GM18519 (cell line): ENCODE results near the gene RFX4.
"Not testable (repeated sequence)": the region's sequence is repeated elsewhere in the genome, so short reads cannot be mapped to it uniquely, and the experiment has no call there.

Experiments
- ATAC-seq: cut with Tn5 transposase; IDR thresholded peaks from one replicate; pipeline ENCODE4 v1.9.1; 2021; ENCODE audit warnings: mild to moderate bottlenecking, moderate library complexity; ENCODE audit not compliant: unreplicated experiment, low FRiP score

Gene RFX4

DNA sequence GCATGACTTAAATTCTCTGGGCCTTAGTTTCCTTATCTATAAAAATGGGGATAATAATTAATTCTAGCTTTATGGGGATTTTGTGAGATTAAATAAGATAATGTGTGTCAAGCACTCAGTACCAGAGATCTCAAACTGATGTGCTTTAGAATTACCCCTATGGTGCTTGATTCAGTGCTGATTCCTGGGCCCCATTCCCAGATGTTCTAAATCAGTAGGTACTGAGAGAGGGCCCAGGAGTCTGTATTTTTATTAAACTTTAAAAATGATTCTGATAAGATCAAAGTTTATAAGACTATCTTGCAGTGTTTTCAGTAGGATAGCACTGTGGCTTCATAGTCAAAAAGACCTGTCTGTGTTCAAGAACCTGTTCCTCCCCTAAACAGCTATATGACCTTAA is 102.6 kb downstream of the RFX4 start:
- no peak for ATAC-seq

DNA sequence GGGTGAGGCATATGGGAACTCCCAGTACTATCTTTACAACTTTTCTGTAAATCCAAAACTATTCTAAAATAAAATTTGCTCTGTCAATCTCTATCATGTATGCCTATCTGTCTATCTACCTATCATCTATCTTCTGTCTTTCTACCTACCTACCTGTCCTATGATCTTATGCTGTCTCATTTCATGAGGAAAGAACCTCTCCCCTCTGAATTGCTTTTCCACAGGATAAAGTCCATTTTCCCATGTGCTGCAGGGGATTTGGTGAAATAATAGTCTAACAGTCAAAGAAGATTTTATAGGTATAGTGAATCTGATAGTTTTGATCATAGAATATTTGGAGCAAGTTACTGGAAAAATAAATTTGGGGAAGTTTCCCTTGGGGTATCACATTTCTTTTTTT is 104.9 kb downstream of the RFX4 start:
- ATAC-seq = no peak

DNA sequence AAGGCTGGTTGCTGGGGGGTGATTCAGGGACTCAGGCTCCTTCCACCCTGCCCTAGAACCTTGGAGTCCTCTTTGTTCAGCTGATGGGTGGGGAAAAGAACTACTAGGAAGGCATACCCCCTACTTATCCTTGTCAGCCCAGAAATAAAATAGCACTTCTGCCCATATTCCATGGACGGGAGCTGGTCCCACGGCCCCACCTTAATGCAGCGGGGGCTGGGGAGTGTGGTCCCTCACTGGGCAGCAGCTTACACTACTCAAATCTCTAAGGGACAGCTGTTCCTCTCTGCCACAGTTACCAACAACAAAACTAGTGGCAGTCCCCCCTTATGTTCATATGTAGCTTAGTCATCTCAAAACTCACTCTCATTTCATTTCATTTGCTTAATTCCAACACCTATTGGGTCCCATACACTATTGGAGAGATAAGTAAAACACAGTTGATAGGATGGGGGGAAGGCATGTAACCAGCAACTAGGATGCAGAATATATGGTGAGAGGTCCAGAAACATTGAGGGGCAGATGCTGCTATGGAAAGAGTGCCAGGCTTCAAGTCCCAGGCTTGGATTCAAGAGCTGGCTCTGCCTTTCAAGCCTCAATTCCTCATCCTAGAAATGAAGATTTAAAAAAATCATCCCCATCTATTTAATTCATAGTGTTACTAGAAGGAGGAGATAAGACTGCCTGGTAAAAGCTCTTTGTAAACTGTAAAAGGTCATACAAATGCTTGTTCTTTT is 107.9 kb downstream of the RFX4 start:
- no peak for ATAC-seq

DNA sequence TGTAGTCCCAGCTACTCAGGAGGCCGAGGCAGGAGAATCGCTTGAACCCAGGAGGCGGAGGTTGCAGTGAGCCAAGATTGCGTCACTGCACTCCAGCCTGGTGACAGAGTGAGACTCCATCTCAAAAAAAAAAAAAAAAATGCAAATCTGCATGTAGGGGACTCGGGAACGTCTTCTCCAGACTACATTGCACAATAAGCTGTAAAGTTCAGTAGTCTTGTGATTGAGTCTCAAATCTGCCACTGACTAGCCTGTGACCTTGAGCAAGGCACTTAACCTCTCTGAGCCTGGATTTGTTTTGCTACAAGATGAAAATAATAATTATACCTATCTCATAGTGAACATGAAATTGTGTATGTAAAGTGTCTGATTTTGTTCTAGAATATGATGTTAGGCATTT is 109.2 kb downstream of the RFX4 start:
- ATAC-seq = not testable (repeated sequence)

DNA sequence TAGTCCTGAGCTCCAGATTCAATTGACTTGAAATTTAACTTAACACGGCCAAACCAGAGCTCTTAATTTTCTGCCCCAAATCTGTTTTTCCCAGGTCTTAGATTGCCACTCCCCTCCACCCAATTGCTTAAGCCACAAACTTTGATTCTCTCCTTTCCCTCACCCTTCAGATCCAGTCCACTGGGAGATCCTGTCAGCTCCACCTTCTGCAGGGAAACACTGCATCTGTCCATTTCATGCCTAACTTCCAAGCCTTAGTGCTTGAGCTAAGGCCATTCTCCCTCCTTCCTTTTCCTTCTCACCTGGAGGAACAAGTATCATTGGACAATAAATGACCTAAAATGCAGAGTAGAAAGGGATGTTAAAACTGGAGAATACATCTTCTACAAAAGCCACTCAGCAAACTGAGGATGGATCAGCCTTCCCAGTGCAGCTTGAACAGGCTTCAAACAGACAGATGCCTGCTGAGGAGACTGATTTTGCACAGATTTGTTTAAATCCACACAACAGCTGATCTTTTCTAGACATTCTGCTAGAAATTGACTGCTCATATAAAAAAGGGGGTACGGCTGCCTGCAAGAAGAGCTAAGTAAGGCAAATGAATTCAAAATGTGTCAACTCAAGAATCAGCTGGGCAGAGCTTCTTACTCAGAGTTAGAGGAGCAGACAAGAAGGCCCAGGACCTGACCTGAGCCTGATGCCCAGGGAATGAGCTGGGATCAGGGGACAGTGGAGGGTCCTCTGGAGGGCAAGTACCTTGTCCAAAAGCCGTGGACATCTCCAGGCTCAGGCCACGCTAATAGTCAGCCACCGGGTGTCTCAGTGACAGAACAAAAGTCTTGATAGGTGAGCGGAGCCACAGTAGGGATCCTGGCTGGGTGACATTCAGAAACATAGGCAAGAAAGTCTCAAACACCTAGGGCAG is 110.4 kb downstream of the RFX4 start:
- no peak for ATAC-seq

DNA sequence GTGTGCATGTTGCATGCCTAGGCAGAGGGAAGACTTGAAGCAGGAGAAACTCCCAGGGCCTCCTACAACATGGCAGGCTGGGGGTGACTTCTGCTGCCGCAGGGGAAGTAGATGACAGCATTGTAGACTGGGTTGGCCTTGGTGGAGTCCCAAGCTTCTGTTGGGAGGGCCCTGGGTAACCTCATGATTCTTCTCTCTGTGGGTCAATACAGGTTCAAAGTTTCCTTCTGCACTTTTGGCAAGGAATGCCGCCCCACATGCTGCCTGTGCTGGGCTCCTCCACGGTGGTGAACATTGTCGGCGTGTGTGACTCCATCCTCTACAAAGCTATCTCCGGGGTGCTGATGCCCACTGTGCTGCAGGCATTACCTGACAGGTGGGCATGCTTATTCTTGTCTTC is 113.3 kb downstream of the RFX4 start:
- ATAC-seq = no peak

DNA sequence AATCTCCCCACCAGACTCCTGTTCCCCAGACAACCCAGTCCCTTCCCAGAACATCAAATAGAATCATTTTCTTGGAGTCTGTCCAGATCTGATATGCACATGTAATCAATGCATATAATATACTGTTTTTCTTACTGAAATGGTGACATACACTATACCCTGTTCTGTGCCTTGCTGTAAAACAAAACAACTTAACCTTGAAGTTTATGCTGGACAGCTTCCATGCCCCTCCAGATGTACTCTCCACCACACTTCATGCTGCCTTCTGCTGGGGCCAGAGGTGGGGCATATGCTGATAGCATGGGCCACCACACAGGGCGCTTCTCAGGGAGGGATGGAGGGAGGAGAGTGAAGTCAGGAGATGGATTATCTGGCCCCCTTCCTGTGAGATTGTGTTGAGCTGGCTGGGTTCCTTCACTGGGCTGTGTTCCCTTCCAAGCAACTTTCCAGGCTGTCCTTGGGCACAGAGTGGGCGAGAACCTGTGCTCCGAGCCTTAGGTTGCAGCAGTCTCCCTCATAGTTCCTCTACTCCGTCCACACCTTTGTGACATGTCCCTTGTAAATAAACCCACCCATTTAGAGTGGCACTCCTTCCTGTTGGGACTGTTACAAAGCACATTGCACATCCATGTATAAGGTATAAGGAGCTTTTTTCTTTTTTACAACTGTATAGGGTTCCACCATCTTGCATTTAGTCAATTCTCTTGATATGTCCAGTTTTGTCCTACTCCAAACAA is 114.0 kb downstream of the RFX4 start:
- no peak for ATAC-seq

DNA sequence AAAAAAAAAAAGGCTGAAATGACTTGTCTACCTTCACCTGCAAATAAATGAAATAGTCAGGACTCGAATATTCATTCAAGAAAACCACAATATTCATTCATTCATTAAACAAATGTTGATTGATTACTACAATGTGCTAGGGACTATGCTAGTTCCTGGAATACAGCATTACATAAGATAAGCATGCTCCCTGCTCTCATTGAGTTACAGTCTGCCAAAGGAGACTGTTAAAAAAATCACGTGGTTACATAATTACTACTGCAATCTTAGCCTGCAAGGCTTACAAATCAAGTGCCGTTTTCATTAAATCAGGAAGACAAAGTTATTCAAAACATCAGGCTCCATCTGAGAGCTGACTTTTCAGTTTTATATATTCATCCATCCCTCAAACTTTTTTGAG is 121.3 kb downstream of the RFX4 start:
- ATAC-seq = no peak

DNA sequence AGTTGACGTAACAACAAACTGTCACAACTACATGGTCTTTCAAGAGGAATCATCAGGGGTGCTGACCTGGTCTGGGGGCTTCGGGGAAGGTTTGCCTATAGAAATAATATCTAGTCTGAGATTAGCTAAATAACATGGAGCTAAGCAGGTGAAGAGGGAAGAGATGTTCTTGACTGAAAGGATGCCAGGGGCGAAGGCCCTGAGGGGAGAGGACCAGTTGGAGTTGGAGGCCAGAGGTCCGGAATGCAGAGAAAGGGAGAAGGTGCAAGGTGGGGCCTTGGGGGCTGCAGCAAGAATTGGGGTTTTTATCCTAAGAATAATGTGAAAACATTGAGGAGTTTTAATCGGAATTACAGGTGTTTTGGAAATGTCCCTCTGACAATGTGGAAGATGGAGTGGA is 123.2 kb downstream of the RFX4 start:
- no peak for ATAC-seq

DNA sequence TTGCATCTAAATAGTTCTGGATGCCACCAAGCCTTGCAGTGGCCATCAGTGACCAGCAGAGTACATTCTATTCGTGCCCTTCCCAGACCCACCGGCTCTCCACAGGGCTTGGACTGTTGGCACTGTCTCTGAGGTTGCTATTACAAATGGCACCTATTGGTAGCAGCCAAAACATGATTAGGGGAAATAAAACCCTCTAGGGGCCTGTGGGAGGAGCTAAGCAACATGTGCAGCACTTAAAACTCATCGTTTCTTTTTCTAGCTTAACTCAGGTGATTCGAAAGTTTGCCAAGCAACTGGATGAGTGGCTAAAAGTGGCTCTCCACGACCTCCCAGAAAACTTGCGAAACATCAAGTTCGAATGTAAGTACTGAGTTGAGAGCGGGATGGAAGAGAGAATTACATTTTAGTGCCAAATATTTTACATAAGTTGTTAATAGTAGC is 126.3 kb downstream of the RFX4 start:
- ATAC-seq = no peak

DNA sequence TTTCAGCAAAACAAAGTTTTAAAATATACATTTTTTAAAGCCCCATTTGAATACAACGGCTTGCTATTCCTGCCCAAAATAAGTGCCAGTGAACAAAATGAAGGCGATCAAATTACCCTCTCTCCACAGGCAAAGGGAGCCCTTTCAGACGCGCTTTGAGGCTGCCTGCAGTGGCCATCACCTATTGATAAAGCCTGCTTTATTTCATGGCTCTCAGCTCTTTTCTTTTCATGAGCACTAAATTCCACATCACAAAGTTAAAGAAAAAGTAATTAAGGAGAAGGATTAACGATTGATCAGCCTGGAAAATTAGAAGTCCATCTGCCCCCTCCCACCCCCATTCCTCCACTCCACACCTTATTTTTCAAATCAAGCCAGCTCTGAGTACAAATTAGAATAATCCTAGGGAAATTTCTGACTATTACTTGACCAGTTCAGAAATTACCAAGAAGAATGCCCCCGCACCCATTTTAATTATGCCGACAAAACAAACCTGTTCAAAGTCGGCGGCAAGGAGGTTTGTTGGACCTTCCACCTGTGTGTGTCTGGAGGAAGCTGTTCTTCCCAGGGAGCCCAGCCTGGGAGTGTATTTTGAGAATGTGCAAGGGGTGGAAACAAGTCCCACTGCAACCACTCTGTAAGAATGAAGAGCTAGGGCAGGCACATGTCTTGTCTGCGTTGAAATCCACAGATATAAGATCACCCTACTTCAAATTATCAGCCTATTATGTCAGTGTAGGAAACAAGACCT is 127.5 kb downstream of the RFX4 start:
- ATAC-seq = no peak

DNA sequence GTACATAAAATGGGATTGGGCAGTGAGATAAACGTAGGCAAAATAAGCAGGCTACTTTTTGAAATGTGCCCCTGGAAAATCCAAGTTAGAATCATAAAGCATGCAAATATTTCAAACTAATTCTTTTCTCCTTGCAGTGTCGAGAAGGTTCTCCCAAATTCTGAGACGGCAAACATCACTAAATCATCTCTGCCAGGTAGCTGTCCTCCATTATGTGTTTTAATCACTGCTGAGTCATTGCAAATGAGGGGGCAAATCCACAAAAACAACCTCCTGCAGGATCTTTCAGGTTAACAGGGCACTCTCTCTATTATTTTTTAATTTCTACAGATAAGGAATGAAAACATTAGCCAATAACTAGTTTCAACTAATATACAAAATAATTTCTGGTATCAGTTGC is 128.5 kb downstream of the RFX4 start:
- ATAC-seq = no peak

DNA sequence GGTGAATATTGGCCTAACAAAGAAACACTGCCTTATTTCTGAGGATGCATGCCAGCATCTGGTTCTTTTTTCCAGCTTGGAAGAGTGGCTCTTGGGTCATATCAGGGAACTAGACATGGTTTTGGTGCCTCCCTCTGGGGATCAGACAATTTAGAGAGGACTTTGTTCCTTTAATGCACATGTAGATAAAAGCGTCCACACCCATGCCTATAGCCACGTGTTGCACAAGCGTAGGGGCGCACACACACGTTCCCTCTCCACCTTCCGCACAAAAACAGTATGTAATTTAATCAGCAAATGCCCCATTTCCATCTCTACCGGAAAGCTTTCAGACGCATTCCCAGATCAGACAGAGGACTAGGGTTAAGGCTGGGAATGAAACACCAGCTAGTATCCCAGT is 130.0 kb downstream of the RFX4 start:
- ATAC-seq = no peak

DNA sequence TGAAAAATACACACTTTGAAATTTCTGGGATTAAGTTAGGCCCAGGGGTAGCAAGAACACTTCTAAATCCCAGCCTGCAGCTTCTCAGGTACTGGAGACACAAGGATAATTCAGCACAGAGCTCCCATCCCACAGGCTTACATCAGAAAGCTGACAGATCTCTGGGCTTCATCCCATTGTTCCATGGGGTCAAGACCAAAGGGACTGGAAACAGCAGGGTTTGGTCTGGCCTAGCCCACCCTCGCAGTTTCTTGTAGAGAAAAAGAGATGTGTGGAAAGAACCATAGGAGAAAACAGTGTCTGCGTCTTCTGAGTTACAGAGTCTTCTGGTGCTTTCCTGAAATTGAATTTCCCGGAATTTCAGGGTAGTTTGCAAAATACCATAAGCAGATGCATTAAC is 132.1 kb downstream of the RFX4 start:
- no peak for ATAC-seq

DNA sequence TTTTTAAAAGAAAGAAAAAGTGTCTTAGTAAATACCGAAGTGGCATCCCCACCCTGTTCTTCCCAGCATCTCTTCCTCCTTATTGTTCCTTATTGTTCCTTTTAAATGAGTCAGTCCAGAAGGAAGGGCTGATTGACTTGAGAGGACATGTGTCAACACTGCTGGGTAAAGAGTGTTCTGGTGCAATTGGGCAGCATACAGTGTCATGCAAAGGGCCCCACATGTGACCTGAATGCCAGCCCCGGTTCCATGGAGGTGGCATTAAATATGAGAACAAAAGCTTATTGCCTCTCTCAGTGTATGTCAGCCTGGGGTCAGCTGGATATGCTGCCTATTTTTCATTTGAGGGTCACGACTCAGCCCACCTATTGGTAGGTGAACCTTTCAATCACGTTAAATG is 132.8 kb downstream of the RFX4 start:
- ATAC-seq = no peak

DNA sequence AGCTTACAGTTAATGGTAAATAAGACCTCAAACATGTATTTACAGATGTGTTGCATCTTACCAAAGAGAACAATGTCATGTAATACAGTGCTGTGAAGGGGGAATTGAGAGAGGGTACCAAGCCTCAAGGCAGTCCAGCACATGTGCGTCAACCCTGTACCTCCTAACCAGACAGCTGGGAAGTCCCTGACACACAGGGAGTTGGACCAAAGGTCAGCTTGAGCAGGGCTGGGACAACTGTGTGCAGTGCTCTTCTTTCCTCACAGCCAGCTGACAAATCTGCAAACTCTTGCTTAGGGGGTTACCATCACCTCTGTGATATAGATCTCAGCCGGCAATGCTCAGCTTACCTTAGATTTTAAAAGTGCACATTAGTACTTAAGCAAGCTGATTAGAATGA is 134.9 kb downstream of the RFX4 start:
- no peak for ATAC-seq

DNA sequence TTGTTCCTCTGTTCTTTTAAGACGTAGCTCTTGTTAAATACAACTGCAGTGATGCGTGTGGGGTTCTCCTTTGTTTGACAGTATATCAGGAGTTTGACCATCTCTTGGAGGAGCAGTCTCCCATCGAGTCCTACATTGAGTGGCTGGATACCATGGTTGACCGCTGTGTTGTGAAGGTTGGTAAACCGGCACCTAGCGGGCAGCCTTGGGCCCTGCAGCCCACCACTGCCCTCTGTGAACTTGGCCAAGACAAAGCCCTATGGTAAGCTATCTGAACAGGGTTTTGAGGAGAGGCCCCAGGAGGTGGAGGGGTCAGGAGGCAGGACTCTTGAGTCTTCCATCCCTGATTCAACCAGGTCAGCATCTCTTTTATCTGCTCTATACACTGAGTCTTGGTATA is 137.1 kb downstream of the RFX4 start:
- ATAC-seq = no peak

DNA sequence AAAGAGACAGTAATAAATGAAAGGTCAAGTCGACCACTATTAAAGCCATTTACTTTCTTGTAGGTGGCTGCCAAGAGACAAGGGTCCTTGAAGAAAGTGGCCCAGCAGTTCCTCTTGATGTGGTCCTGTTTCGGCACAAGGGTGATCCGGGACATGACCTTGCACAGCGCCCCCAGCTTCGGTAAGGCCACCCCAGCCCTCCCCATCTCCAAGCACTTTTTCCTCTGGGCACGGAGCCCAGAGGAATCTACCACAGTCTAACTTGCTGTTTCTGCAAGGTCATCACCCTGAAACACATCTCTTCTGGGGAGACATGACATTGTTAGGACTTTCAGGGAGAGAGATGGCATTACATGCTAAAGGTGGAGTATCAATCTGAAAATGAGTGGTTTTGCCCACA is 137.9 kb downstream of the RFX4 start:
- ATAC-seq = no peak

DNA sequence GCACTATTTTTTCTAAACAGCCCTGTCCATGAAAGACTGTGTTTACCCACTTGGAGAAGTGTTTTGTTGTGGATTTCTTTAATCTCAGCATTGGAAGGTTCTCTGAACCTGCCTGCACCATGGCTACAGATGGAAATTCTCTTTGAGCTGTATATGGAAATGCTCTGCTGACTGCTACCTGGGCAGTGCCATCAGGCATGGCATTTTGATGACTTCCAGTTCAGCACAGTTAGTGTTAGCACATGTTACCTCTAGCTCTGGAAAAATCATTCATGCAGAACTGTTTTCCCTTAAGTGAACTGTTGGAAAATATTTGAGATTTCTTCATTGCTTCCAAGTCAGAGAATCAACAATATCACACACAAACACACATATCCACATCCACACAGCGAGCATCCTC is 139.1 kb downstream of the RFX4 start:
- no peak for ATAC-seq

DNA sequence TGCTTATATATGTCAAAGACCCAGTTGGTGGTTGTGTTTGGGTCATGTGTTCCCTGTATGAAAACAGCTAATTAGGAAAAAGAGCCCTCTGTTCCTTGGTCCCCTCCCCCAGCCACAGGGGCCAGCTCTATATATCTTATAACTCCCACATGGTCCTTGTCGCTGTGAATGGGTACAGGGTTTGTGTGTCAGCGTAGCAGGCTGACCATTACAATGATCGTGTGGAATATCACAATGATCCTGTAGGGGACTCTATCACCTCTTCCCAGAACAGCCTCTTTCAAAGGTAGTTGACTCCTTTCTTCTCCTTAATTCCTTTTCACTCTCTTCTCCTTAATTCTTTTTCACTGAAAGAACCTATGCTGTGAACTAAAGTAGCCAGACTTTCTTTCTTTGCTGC is 140.0 kb downstream of the RFX4 start:
- ATAC-seq = no peak
